HL-60/S4 treated with retinoic acid at 250 ng/mL for 4 days and 3 days (cell line): ENCODE results near the gene CPPED1.
"Not testable (repeated sequence)": the region's sequence is repeated elsewhere in the genome, so short reads cannot be mapped to it uniquely, and the experiment has no call there.

Experiments
- in situ Hi-C: fragments of 300-500 bp; cut with MboI; formaldehyde crosslinking; loops from 2 replicates; pipeline ENCODE4 v1.7.0; 2022; ENCODE audit warnings: low sequenced_read_pairs

Gene CPPED1

GRCh38 chr16:12804395-12804794 is 708 bp upstream of the CPPED1 start:
- in situ Hi-C loops = loop anchor here (10.0 to 25.0 kb wide), 3 partner anchors 230 to 467 kb away; no protein-coding TSS in a partner anchor

- in situ Hi-C loops = loop anchor here (10.0 to 25.0 kb wide), 3 partner anchors 228 to 465 kb away; no protein-coding TSS in a partner anchor
Measured at GRCh38 chr16:12802661-12803060, 1.0 kb downstream of the CPPED1 start.

- in situ Hi-C loops = loop anchor here (10.0 to 25.0 kb wide), 3 partner anchors 227 to 465 kb away; no protein-coding TSS in a partner anchor
Measured at GRCh38 chr16:12802048-12802447, 1.6 kb downstream of the CPPED1 start.

- in situ Hi-C loops = loop anchor here (10.0 to 25.0 kb wide), 3 partner anchors 227 to 464 kb away; no protein-coding TSS in a partner anchor
Measured at GRCh38 chr16:12801511-12802042, 2.1 kb downstream of the CPPED1 start.

- in situ Hi-C loops = loop anchor here (10.0 to 25.0 kb wide), 3 partner anchors 226 to 464 kb away; no protein-coding TSS in a partner anchor
Measured at GRCh38 chr16:12800817-12801216, 2.9 kb downstream of the CPPED1 start.

- in situ Hi-C loops = loop anchor here (10.0 to 25.0 kb wide), 3 partner anchors 225 to 463 kb away; no protein-coding TSS in a partner anchor
Measured at GRCh38 chr16:12799996-12800395, 3.7 kb downstream of the CPPED1 start.

GRCh38 chr16:12798846-12799245 is 4.8 kb downstream of the CPPED1 start:
- in situ Hi-C loops = no loop called here

- in situ Hi-C loops = no loop called here
Measured at GRCh38 chr16:12798171-12798570, 5.5 kb downstream of the CPPED1 start.

GRCh38 chr16:12796498-12796897 is 7.2 kb downstream of the CPPED1 start:
- in situ Hi-C loops = no loop called here

- in situ Hi-C loops = no loop called here
Measured at GRCh38 chr16:12794486-12795387, 8.9 kb downstream of the CPPED1 start.

GRCh38 chr16:12793865-12794240 is 9.8 kb downstream of the CPPED1 start:
- in situ Hi-C loops = no loop called here

GRCh38 chr16:12793120-12793864 is 10.4 kb downstream of the CPPED1 start:
- in situ Hi-C loops = no loop called here

- in situ Hi-C loops = not testable (repeated sequence)
Measured at GRCh38 chr16:12792528-12792927, 11.2 kb downstream of the CPPED1 start.

- in situ Hi-C loops = no loop called here
Measured at GRCh38 chr16:12791340-12791739, 12.3 kb downstream of the CPPED1 start.

- in situ Hi-C loops = no loop called here
Measured at GRCh38 chr16:12788758-12789157, 14.9 kb downstream of the CPPED1 start.

- in situ Hi-C loops = no loop called here
Measured at GRCh38 chr16:12786081-12786480, 17.6 kb downstream of the CPPED1 start.

- in situ Hi-C loops = no loop called here
Measured at GRCh38 chr16:12784076-12784475, 19.6 kb downstream of the CPPED1 start.

GRCh38 chr16:12781777-12782176 is 21.9 kb downstream of the CPPED1 start:
- in situ Hi-C loops = no loop called here

- in situ Hi-C loops = no loop called here
Measured at GRCh38 chr16:12780467-12780866, 23.2 kb downstream of the CPPED1 start.

- in situ Hi-C loops = no loop called here
Measured at GRCh38 chr16:12778726-12779125, 25.0 kb downstream of the CPPED1 start.

GRCh38 chr16:12775656-12776236 is 27.9 kb downstream of the CPPED1 start:
- in situ Hi-C loops = no loop called here
